Fibroblast of mammary gland (primary cell): ENCODE data around the gene CPN2.
A peak's percentile ranks its signal among the peaks of the same experiment; 100 is the strongest.

Experiments used
- DNase-seq: peaks from one replicate; pipeline ENCODE4 v3.0.0-alpha.2; 2010; ENCODE audit warnings: low read depth
- H3K4me3 ChIP-seq: 2 replicates; pipeline ENCODE4 v1.5.1; 2011; ENCODE audit warnings: low read depth, mild to moderate bottlenecking, low read length, moderate library complexity; ENCODE audit not compliant: control insufficient read depth
- TF ChIP-seq, protein P1 (sequence below): conservative IDR thresholded peaks from 2 replicates; pipeline ENCODE4 v1.5.1; 2011; ENCODE audit warnings: low read depth, low read length, inconsistent platforms; ENCODE audit not compliant: control insufficient read depth, insufficient read depth

CPN2 gene

DNA sequence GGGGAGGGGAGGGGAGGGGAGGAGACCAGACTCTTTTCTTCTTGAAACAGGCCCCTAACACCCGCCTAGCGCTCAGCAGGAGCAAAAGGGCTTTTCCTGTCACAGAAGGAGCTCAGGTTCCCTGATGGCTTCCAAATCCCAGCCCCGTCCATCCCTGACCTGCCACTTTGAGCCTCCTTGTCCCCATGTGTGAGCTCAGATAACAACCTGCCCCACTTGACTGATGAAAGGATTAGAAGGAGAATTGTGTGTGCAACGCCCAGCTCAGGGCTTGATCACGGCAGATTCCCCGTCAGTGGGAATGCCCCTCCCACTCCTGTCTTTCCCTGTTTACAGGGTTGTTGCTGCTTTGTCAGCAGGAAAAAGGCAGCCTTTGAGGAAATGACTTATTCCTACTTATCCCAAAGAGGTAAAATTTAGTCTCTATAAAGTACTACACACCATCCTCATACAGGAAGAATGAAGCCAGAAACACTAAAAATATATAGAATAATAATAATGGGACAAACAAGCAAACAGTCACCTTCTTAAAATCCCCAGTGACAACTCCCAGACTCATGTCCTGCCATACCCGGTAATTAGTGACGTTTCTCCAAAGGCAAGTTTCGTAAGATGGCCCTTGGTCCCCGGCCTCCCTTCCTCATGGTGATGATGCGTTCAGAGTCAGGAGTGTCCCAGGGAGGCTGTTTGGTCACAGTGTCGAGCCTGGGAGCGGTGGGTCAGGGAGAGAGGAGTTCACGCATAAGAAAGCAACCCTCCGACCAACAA lies 24.5 kb upstream of the CPN2 start:
- no peak overlapping the region for H3K4me3 ChIP-seq
- no peak for DNase-seq
- TF ChIP-seq, protein P1, sequence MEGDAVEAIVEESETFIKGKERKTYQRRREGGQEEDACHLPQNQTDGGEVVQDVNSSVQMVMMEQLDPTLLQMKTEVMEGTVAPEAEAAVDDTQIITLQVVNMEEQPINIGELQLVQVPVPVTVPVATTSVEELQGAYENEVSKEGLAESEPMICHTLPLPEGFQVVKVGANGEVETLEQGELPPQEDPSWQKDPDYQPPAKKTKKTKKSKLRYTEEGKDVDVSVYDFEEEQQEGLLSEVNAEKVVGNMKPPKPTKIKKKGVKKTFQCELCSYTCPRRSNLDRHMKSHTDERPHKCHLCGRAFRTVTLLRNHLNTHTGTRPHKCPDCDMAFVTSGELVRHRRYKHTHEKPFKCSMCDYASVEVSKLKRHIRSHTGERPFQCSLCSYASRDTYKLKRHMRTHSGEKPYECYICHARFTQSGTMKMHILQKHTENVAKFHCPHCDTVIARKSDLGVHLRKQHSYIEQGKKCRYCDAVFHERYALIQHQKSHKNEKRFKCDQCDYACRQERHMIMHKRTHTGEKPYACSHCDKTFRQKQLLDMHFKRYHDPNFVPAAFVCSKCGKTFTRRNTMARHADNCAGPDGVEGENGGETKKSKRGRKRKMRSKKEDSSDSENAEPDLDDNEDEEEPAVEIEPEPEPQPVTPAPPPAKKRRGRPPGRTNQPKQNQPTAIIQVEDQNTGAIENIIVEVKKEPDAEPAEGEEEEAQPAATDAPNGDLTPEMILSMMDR = no peak

- DNase-seq = no peak
Measured at GRCh38 chr3:194374935-194375334, 23.8 kb upstream of the CPN2 start.

DNA sequence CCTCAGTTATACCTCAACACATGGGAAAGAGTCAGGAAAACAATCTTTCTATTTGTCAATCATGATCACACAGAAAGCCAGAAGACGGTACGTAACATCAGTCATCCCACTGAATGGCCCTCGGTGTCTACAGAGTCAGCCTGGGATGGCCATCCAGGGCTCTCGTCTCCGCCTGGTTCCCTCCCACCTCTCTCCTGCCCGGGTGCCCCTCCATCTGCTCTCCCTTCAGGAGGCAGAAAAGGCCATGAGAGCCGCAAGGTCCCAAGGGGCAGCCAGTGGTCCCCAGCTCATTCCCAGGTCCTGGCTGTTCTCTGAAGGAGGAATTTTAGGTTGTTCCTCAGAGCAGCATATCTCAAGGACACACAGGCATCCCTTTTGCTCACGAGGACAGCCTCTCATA lies 22.8 kb upstream of the CPN2 start:
- TF ChIP-seq, protein P1 = no peak
- DNase-seq = no peak
- no peak overlapping the region for H3K4me3 ChIP-seq

More at GRCh38 chr3:194374935-194375334, 23.8 kb upstream of the CPN2 start:
- TF ChIP-seq, protein P1 = no peak
- no peak overlapping the region for H3K4me3 ChIP-seq

DNA sequence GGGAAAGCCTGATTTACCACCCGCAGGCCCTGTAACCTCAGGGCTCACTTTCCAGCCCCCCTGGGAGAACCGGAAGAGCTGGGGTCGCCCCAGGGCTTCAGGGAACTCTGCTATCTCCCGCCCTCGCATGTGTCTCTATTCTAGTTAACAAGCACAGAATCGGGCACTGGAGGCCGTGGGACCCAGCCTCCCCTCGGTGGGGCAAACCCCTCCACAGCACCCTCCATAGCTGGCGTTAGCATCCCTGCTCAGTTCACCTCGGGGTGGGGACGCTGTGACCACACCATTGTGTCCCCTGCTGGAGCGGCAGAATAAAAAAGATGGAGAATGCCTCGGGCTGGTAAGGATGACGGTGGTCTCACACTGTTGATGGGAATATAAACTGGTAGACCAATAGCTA lies 21.9 kb upstream of the CPN2 start:
- TF ChIP-seq, protein P1 = no peak
- no peak overlapping the region for H3K4me3 ChIP-seq
- DNase-seq = no peak

- no peak for DNase-seq
- TF ChIP-seq, protein P1 = no peak
- H3K4me3 ChIP-seq = no peak overlapping the region
Measured at GRCh38 chr3:194370753-194371152, 19.6 kb upstream of the CPN2 start.

GRCh38 chr3:194369522-194370279 lies 18.6 kb upstream of the CPN2 start, which contains the start of gene LRRC15:
Gene LRRC15 (minus strand): TSS chr3:194369743. CDS start chr3:194361043, 8,700 bp downstream.
- TF ChIP-seq, protein P1 = no peak
- H3K4me3 ChIP-seq = no peak within 1 kb of the TSS
- DNase-seq = peak; percentile 39
